ENCODE measurements around the gene ADAMTS17.
A peak's percentile ranks its signal among the peaks of the same experiment; 100 is the strongest.

Gene ADAMTS17

GRCh38 chr15:100349321-100349695 lies 7.5 kb upstream of the ADAMTS17 start:
- DNase-seq (ENCODE audit: low read depth), result no peak
- peak overlapping the region; percentile 61 for H3K4me3 ChIP-seq (ENCODE audit: low read depth, low read length)
- no peak for TF ChIP-seq CTCF (IDR thresholded peaks at IDR 0.05; ENCODE audit: control insufficient read depth, extremely low read depth, insufficient read depth)

GRCh38 chr15:100348578-100348977 lies 6.8 kb upstream of the ADAMTS17 start:
- H3K4me3 ChIP-seq (ENCODE audit: low read depth, low read length), result no peak overlapping the region
- no peak for DNase-seq (ENCODE audit: low read depth)
- no peak for TF ChIP-seq CTCF (IDR thresholded peaks at IDR 0.05; ENCODE audit: control insufficient read depth, extremely low read depth, insufficient read depth)

- no peak for TF ChIP-seq CTCF (IDR thresholded peaks at IDR 0.05; ENCODE audit: control insufficient read depth, extremely low read depth, insufficient read depth)
- no peak overlapping the region for H3K4me3 ChIP-seq (ENCODE audit: low read depth, low read length)
- no peak for DNase-seq (ENCODE audit: low read depth)
These were observed 5.2 kb upstream of the ADAMTS17 start for GRCh38 chr15:100346866-100347512.

GRCh38 chr15:100345438-100345837 lies 3.7 kb upstream of the ADAMTS17 start:
- TF ChIP-seq CTCF (IDR thresholded peaks at IDR 0.05; ENCODE audit: control insufficient read depth, extremely low read depth, insufficient read depth), result no peak
- no peak overlapping the region for H3K4me3 ChIP-seq (ENCODE audit: low read depth, low read length)
- DNase-seq (ENCODE audit: low read depth), result no peak

GRCh38 chr15:100343251-100343650 lies 1.5 kb upstream of the ADAMTS17 start:
- DNase-seq (ENCODE audit: low read depth), result no peak
- no peak for TF ChIP-seq CTCF (IDR thresholded peaks at IDR 0.05; ENCODE audit: control insufficient read depth, extremely low read depth, insufficient read depth)
- no peak overlapping the region for H3K4me3 ChIP-seq (ENCODE audit: low read depth, low read length)

GRCh38 chr15:100341239-100341749 lies 481 bp downstream of the ADAMTS17 start:
- H3K4me3 ChIP-seq (ENCODE audit: low read depth, low read length), result peak overlapping the region; percentile 65
- peak; percentile 14; the same call in 1 of the 2 replicates for TF ChIP-seq CTCF (IDR thresholded peaks at IDR 0.05; ENCODE audit: control insufficient read depth, extremely low read depth, insufficient read depth)
- DNase-seq (ENCODE audit: low read depth), result no peak

GRCh38 chr15:100340721-100341238 lies 995 bp downstream of the ADAMTS17 start:
- H3K4me3 ChIP-seq (ENCODE audit: low read depth, low read length), result no peak overlapping the region
- DNase-seq (ENCODE audit: low read depth), result no peak
- TF ChIP-seq CTCF (IDR thresholded peaks at IDR 0.05; ENCODE audit: control insufficient read depth, extremely low read depth, insufficient read depth), result no peak
